DMS53 (cell line): ENCODE data around the gene LRRC37A3.
"Not testable (repeated sequence)": the region's sequence is repeated elsewhere in the genome, so short reads cannot be mapped to it uniquely, and the experiment has no call there.

Experiments used
- DNase-seq: peaks from one replicate; lab custom pipeline; 2025; lab: John Stamatoyannopoulos, UW

The LRRC37A3 gene

GRCh38 chr17:64919289-64920025, at the start of gene LRRC37A3:
LRRC37A3 (minus strand) TSS chr17:64919478; CDS start chr17:64897257, 22,221 bp downstream.
- DNase-seq = peak; percentile 97

- peak; percentile 84 for DNase-seq
Measured at GRCh38 chr17:64965873-64966287, 46.6 kb upstream of the LRRC37A3 start.

- peak; percentile 49 for DNase-seq
Measured at GRCh38 chr17:64965256-64965872, 46.1 kb upstream of the LRRC37A3 start.

- DNase-seq = peak; percentile 5
Measured at GRCh38 chr17:64964796-64965195, 45.5 kb upstream of the LRRC37A3 start.

GRCh38 chr17:64963814-64964213, 44.5 kb upstream of the LRRC37A3 start:
- DNase-seq = not testable (repeated sequence)

- DNase-seq = peak; percentile 81
Measured at GRCh38 chr17:64961563-64962378, 42.5 kb upstream of the LRRC37A3 start.

GRCh38 chr17:64951877-64952276, 32.6 kb upstream of the LRRC37A3 start:
- no peak for DNase-seq

GRCh38 chr17:64950871-64951270, 31.6 kb upstream of the LRRC37A3 start:
- DNase-seq = no peak

GRCh38 chr17:64947152-64947551, 27.9 kb upstream of the LRRC37A3 start:
- no peak for DNase-seq

- DNase-seq = no peak
Measured at GRCh38 chr17:64941761-64942160, 22.5 kb upstream of the LRRC37A3 start.

GRCh38 chr17:64941045-64941444, 21.8 kb upstream of the LRRC37A3 start:
- no peak for DNase-seq

GRCh38 chr17:64940055-64940454, 20.8 kb upstream of the LRRC37A3 start:
- no peak for DNase-seq

- no peak for DNase-seq
Measured at GRCh38 chr17:64938925-64939474, 19.7 kb upstream of the LRRC37A3 start.

GRCh38 chr17:64938290-64938689, 19.0 kb upstream of the LRRC37A3 start:
- no peak for DNase-seq

- DNase-seq = no peak
Measured at GRCh38 chr17:64936117-64936516, 16.8 kb upstream of the LRRC37A3 start.

GRCh38 chr17:64934284-64934778, 15.1 kb upstream of the LRRC37A3 start:
- DNase-seq = not testable (repeated sequence)

- DNase-seq = not testable (repeated sequence)
Measured at GRCh38 chr17:64932850-64933249, 13.6 kb upstream of the LRRC37A3 start.

- not testable (repeated sequence) for DNase-seq
Measured at GRCh38 chr17:64930374-64930773, 11.1 kb upstream of the LRRC37A3 start.

GRCh38 chr17:64929419-64930209, 10.3 kb upstream of the LRRC37A3 start:
- not testable (repeated sequence) for DNase-seq

GRCh38 chr17:64928701-64929100, 9.4 kb upstream of the LRRC37A3 start:
- not testable (repeated sequence) for DNase-seq

GRCh38 chr17:64927444-64927843, 8.2 kb upstream of the LRRC37A3 start:
- DNase-seq = peak; percentile 79
